ENCODE measurements around the gene ICAM5. TPM values are rescaled to one million over a fixed set of nuclear protein-coding genes. Genes with fewer than 3 reads are reported as not detected.

ICAM5 gene
- total and polyA plus RNA-seq, 9 of the 15 experiments (the other 6 are each of a cell fraction or from before 2014, with no cell fraction given) = 0.10 to 114 (median 13.7) TPM

- TF ChIP-seq TFE3 (CRISPR knock-in tag; IDR thresholded peaks at IDR 0.05) = no peak
- TF ChIP-seq PTBP1 (IDR thresholded peaks at IDR 0.05; ENCODE audit: low read depth, low read length) = no peak
- TF ChIP-seq SREBF1 (IDR thresholded peaks at IDR 0.05; ENCODE audit: borderline replicate concordance, low read depth, low read length) = no peak
- no peak for TF ChIP-seq ZNF253 (CRISPR knock-in tag; conservative IDR thresholded peaks at IDR 0.05)
- TF ChIP-seq MTF1 (CRISPR knock-in tag; IDR thresholded peaks at IDR 0.05; ENCODE audit: borderline replicate concordance) = no peak
- peak; percentile 54 for TF ChIP-seq ZNF766 (CRISPR knock-in tag; conservative IDR thresholded peaks at IDR 0.05)
- TF ChIP-seq COPS2 (conservative IDR thresholded peaks at IDR 0.05) = no peak
- TF ChIP-seq HLTF (IDR thresholded peaks at IDR 0.05) = no peak; the same call in 1 of the 2 replicates
- TF ChIP-seq ATF7 (IDR thresholded peaks at IDR 0.05) = peak; percentile 42
- TF ChIP-seq ZNF143 (CRISPR knock-in tag; IDR thresholded peaks at IDR 0.05) = no peak
- TF ChIP-seq CBFB (CRISPR knock-in tag; IDR thresholded peaks at IDR 0.05) = no peak
- no peak for TF ChIP-seq MCM7 (IDR thresholded peaks at IDR 0.05)
- no peak for TF ChIP-seq MBD1 (CRISPR knock-in tag; IDR thresholded peaks at IDR 0.05)
- peak; percentile 71; the same call in 1 of the 2 replicates for TF ChIP-seq ZBTB26 (CRISPR knock-in tag; IDR thresholded peaks at IDR 0.05)
- no peak for TF ChIP-seq NR0B1 (IDR thresholded peaks at IDR 0.05; ENCODE audit: partially characterized antibody)
- TF ChIP-seq VEZF1 (CRISPR knock-in tag; IDR thresholded peaks at IDR 0.05) = peak; percentile 96
- peak; percentile 92 for TF ChIP-seq MTA3 (IDR thresholded peaks at IDR 0.05; ENCODE audit: borderline replicate concordance)
- no peak for TF ChIP-seq STAG1 (CRISPR knock-in tag; IDR thresholded peaks at IDR 0.05; ENCODE audit: borderline replicate concordance)
- TF ChIP-seq POLR2B (IDR thresholded peaks at IDR 0.05; ENCODE audit: low read depth, partially characterized antibody) = no peak
- TF ChIP-seq CSDE1 (IDR thresholded peaks at IDR 0.05) = no peak
- TF ChIP-seq CGGBP1 (CRISPR knock-in tag; IDR thresholded peaks at IDR 0.05) = no peak
Observed at GRCh38 chr19:10299545-10300458, 10.1 kb downstream of the ICAM5 start (continued).

Measured in K562 (cell line).